ENCODE results near the gene KIF16B.

The KIF16B gene

DNA sequence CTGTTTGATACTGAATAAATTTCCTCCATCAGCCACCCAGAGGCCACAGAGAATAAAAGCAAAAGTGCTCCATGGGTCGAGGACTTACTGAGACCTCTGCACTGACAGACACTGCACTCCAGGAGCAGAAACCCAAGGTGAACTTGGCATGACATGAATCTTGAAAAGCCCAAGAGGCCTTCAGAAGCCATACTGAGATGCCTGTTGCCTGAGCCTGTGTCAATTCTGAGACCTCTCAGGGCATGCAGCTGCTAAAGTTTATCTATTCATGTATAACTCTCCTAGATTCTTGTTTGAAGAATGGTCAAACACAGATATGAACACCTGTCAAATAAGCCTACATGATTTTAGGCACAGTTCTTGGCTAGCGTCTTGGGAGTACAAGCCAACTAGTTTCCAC, 145.7 kb downstream of the KIF16B start:
- no peak for DNase-seq

DNA sequence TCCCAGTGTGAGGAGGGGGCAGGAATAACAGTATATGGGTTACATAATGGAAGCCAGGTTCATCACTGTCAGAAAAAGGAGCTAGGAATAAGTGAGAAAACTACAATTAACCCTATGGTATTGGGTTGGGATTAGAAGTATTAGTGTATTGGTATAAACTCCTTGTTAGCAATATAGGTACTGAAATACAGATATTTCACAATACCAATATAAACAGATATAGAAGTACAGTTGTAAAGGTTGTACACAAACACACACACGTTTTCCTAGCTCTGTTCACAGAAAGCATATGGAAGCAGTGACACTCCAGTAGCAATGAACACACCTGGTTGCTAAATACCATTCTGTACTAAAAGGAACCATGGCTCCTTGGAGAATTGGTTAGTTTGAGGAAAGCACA, 148.5 kb downstream of the KIF16B start:
- DNase-seq, result no peak

DNA sequence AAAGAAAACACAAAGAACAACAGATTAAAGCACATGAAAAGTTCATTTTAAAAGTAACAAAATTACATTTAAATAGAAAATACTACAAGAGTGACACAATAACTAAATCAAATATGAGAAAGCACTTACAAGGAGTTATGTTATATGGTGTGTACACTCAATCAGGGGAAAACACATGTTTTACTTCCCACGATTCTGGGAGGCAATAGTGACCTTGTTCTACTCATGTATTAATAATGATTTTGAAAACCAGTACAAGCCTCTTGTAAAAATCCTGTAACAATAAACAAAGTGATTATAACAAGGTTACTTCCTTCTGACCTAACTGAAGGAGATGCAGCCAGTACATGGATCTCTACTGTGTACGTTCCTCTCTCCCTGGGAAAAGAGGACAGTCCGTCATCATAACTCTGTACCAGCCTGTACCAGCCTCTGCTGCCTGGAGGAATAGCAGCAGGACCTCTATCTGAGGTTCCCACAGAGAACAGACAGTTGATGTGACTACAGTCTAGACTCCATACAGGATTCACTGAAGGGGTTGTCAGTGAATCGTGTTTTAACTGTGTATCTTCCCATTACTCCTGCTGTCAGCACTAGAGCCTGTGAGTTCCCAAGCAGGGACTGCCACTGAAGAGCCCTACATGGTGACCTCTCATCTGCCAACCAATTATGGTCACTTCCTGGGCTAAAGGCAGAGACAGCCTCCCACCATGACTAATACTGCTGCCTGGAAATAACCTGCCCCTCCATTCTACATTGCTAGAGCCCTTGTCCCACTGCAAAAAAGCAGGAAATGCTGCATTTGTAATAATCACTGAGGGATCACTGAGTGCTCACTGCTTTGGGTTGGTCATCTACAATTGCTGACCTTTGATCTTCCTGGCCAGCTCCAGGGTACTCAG, 149.7 kb downstream of the KIF16B start:
- DNase-seq, result no peak

DNA sequence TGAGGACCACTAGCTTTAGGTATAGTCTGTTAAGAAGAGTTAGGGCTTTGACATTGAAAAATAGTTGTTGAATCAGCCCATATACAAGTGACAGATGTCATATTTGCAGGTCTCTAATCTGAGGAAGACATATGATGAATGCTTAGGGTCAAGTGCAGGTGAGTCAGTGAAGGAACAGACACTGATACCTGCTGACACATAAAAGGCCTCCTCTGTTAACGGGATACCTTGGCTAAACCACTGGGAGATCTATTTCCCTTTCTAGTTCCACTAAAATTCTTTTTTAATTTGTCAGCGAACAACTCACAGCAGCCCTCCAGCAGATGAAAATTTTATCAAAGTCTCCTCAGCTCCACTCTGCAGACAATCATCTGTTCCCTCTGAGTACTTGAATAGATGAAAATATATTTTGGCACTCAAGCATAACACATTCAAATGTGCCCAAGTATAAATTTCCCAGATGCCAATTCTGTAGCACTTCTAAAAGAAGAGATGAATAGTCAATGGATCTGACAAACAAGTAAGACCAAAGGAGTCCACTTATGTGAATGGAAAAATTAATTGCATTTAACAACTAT, 154.0 kb downstream of the KIF16B start:
- no peak for DNase-seq

DNA sequence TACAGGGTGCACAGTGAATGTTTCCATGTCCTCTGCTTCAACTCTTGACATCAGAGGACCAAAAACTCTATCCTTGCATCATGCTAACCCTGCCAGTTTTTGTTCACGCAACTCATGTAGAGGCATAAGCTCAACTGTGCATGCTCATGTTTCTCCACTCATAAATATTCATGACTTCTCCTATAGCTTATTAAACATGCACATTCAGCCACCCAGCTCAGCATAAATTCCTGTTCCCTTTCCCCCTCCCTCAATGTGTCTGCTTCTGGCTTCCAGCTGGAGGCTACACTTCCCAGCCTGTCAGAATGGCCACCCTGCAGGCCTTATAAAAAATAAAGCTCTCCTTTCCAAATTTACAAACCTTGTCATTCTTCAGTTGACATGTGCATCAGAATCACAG, 154.6 kb downstream of the KIF16B start:
- DNase-seq, result no peak

DNA sequence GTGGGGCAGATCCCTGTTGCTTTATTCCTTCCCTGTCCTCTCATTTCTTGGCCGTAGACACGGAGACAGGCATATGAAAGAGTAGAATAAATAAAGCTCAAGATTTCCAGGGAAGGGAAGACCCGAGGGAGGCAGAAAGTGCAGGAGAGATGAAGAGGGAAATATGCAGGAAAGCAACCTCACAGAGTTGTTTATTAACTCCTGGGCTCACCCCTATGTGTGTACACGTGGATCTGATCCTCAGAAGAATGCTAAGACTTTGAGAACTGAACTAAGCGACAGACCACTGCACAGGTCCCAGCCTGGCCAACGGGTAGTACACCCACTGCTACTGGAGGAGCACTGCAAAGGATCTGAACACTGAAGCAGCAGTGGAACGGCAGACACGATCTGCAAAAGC, 156.2 kb downstream of the KIF16B start:
- DNase-seq, result no peak

DNA sequence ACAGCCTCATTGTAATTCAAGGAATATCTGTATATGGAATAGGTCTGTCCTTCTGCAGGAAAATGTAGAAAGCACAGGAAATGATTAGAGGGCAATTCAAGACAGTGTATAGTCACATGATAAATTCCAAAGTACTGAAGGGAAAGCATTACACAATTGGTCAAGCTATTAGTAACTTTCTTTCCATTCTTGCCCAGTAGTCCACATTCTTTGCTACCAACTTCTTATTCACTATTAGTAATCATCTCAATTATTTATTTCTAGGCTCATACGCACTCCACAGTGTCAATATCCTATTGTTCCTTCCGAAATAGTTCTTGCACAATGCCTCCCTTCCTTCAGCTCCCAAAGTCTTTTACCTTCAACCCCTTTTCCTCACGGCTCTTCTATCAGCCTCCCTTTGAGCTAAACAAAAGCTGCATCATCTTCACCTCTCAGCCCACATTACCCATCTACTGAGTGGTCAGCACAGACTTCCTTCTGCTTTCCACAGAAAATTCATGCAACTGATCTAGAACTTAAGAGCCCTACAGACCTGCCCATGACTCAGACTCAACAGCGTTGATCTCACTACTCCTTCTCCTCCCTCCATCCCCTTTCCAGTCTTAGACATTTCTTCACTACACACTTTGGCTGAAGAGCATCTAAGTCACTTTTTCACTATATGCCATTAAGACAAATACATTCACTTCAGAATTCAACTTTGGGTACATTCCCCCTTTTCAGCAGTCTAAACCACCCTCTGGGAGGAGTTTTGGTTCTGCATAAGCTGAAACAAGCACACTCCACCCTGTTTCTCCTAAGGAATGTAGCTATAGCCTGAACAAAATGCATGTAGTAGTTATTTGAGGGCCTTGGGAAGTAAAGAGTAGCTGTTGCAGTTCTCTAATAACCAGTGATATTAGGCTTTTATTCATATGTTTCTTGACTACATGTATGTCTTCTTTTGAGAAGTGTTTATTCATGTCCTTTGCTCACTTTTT, 157.9 kb downstream of the KIF16B start:
- DNase-seq, result no peak

DNA sequence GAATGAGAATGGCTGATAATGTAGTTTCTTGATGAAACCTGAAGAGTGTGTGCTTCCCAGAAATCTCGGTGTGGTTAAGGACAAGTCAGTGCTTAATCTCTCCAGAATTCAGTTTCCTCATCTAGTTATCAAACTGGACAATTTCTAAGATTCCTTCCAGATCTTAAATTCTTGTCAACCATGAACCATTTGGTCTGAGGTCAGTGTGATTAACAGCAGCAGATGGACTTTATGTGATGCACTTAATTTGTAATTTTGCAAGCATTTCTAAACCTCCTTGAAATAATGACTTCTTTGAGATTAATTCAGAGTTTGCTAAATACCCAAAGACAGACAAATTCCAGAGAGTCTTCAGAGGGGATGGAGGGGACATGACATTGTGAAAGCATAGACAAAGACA, 160.3 kb downstream of the KIF16B start:
- DNase-seq, result no peak

DNA sequence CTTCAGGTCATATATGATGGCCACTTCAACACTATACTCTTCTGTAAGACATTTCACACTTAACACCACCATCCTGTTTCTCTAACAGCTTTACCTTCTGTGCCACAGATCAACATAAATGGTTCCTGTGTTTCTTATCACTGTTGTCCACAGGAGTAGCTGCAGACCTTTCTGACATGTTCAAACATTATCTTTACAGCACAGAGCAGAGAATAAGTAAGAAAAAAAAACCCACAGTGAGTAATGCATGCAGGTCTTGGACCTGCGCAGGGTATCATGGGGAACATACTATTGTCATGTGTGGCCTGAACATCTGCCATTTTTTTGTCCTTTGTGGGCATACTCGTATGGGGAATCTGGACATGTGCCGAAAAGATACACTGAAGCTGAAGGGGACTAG, 161.9 kb downstream of the KIF16B start:
- DNase-seq, result no peak

DNA sequence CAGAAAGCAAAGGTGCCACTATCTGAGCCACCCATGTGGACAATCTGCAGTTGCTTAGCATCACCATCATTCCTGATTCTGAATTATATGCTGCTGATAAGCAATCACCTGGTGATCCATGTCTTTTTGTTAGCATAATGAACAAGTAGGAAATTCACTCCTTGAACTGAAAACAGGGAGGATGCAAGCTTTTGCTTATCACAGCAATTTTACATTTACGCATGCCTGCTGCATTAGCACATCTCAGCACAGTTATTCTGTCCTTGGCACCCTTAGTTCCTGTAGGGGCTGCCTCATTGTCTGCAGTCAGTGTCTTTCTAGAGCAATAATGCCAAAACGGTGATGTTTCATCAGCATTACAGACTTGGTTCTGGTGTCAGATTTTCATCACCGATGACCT, 162.6 kb downstream of the KIF16B start:
- DNase-seq, result no peak

DNA sequence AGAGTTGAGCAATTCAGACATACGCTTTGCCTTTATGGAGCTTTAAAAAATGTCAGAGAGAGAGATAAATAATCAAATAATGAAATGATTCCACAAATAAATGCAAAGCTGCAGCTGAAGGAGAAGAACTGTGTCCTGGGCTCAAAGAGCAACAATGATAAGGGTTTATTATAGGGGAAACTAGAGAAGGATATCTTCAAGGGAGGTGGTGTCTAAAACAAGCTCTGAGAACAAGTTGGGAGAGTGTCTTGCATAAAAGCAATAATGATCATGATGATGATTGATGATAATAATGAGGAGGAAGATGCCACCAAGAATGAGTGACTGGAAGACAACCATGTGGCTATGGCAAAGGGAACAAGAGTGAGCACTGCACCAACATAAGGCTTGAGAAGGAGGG, 164.3 kb downstream of the KIF16B start:
- no peak for DNase-seq

DNA sequence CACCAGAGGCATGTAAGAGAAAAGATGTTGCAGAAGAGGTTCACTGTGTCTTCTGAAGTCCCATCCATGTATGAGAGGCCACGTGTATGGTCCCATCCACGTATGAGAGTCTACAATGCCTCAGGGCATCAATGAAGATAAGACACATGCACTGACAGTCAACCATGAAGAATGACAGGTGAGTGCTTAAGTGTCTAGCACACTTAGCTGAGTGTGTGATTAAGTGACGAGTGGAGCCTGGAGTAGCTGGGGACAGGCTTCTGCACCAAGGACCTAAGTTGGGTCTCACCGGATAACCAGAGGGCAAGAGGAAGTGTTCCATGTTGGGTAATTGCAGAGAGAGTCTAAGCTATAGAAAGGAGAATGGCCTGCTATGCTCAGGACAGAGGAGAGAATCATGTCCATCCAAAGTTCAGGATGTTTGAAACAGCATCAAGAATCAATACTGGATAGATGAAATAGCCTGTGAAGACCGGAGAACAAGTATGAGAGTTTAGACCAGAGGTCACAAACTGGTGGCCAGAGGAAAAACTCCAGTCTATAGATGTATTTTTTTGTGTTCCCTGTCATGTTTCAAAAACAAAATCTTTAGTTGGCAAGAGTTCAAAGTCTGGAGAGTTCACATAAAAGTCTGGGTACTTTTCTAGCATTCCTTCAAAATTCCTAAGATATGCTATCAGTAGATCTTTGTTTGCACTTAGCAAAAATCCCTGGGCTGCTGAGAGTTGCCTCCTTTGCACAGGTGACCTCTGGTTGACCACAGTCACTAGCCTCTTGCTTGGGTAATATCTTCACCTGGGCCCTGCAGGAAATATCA, 165.8 kb downstream of the KIF16B start:
- DNase-seq, result no peak

DNA sequence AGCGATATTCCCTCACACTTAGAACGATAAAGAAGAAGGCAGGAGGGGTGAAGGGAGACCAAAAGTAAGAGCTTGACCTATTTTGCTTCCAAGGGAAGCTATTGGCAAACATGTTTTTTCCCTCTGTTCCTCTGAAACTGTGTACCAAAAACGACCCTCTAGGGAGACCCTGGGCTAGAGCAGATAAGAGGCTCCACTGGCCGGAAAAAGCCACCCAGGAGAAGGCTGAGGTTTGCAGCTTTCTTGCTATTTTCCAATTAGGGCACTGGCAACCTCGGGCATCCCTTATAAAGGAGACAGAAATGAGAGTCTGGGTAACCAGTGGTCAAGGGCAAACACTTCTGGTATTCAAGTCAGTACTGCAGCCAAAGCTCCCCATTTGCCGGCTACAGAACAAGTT, 168.0 kb downstream of the KIF16B start:
- DNase-seq, result peak in 2 of 14 donors; percentile 8 to 9

DNA sequence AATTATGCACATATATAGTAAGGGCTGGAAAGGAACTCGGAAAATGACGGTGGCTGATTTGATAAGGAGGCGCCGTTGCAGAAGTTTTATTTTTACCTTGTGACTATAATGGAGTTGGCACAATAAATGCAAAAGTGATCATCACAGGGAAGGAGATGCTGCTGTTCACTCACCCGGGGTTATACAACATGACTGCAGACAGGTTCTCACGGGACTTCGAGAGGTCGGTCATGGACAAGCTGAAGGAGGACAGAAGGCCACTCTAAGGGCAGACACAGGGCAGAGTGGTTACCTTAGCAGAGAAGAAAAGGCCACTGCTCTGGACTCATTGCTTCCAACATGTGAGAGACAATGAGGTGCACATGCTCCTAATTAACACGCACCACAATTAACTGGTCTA, 168.6 kb downstream of the KIF16B start:
- no peak for DNase-seq

DNA sequence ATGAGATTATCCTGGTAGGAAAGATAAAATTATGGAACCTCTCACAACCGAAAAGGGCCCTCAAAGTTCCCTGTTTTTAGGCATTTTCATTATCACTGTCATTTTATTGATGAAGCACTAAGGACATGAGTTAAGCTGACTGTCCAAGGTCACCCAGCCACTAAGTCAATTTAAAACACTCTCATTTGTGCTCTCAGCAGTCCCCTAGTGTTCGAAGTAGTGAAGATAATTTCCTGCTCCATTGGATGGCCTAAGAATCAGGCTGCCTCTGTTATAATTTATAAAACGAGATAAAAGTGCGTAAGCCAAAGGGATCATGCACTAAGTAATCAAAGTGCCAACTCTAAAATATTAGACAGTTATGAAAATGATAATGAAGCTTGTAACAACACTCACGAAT, 169.1 kb downstream of the KIF16B start:
- DNase-seq, result no peak

DNA sequence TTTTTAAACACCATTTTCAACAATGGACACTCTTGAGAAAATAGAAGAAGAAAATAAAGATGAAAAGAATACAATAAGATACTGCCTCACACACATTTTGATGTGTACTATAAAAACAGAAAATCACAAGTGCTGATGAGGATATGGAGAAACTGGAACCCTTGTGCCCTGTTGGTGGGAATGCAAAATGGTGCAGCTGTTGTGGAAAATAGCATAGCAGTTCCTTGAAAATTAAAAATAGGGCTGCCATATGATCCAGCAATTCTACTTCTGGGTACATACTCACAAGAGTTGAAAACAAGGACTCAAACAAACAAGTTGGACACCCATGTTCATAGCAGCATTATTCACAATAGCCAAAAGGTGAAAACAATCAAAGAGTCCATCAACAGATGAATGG, 173.0 kb downstream of the KIF16B start:
- no peak for DNase-seq

DNA sequence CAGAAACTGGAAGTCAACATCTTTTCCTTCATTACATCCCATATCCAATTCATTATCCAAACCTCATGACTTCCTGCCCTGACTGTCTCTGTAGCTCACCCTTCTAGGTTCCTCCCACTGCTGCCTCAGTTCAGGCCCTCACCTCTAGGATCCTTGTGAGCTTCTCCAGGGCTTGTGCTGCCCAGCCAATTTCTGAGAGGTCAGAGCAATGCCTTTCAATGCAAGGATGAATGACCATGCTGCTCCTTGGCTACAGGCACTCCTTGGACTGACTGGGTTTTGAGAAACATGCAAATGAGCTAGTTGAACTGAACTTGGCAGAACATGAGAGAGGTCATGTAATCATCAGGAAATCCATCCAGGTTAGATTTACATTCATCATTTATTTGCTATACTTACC, 173.4 kb downstream of the KIF16B start:
- no peak for DNase-seq

DNA sequence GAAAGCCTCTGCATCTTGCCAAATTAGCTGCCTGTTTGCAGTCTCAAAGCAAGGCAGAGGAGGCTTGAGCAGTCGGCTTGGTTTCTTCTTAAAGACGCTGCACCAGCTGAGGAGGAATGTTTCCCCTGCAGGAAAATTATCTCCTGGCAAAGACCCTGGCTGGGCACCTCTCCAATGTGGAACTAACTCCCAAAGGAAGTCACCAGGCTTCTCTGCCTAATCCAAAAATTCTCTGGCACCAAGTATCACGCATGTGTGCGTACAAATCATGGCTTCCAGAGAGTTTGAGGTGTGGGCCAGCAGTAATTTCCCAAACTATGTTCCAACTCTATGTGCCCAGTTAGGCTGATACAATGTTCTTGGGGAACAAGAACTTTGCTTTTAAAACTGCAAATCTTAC, 176.2 kb downstream of the KIF16B start:
- DNase-seq, result peak in 7 of 14 donors; percentile 4 to 44 (median 29)

DNA sequence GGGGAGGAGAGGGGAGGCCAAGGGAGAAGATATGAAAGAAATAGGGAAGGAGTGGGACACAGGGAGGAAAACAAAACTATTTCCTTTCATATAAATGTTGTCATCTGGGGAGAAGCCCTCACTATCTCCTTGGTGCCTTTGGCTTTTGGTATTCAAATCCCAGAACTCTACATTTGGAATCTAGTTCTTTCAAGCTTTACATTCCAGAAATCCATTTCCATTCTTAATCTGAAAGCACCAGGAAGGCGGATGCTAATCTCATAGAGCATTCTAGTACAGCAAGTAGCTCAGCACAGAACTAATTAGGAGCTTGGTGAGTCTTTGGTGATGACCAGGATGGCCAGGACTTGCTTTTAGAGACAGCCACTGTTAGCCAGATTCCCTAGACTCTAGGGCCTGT, 177.9 kb downstream of the KIF16B start:
- no peak for DNase-seq

DNA sequence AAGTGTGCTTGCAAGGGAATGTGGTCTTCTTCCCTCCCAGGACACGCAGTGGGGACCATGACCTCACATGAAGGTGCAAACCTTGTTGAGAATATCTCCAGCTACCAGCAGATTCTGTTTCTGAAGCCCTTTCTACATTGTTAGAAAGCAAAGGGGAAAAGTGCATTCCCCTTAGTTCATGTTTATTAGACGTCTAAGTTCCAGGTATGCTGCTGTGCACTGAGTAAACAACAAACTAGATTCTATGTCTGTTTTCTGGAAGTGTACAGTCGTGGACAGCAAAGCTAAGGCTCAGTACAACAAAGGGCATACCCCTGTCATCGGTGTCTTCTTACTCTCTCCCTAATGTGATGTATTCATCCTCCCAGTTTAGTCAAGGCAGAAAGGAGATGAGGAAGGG, 178.5 kb downstream of the KIF16B start:
- no peak for DNase-seq

DNA sequence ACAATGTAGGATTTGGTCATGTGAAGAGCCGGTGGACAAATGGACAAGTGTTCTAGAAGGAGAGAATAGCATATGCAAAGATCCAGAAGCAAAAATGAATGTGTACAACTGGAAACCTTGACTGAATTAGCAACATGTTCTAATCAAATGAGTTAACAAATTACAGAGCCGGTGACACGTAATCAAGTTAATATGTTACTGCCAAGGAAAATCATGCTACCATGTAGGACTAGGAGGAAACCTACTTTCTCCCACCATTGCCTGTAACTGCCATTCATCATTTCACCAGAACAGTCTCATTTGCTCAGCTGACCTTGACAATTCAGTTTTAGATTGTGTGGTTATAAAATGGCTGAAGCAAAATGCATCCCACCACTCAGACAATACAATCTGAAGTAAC, 179.4 kb downstream of the KIF16B start:
- DNase-seq, result no peak

DNA sequence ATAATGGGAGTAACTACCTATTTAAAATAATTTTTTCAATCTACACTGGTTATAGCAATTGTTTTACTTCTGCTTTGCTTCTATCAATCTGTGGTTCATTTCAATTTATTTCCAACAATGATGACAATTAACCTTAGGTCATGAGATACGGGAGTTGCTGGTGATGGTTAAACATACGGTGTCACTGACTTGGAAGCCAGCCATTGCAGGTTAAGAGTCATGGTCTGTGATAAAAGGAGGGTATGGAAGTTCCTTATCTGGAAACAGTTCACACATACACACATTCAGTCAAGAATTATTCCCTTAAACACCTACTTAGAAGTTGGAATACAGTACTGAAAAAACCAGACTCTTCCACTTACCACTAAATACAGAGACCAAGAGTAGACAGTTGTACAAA, 180.0 kb downstream of the KIF16B start:
- no peak for DNase-seq

Measured in C1 segment of cervical spinal cord (tissue), 14 donors.